WTC11 (cell line): ENCODE data around the gene TMEFF2.

Experiments used
- ATF2 ChIP-seq: sonication (generic); formaldehyde crosslinking; IDR thresholded peaks from 2 replicates; pipeline ENCODE4 v1.8.1; 2022; ENCODE audit warnings: low read depth, missing genetic modification reagents, borderline replicate concordance
- CREM ChIP-seq: sonication (generic); formaldehyde crosslinking; IDR thresholded peaks from 2 replicates; pipeline ENCODE4 v1.8.1; 2022; ENCODE audit warnings: mild to moderate bottlenecking, missing genetic modification reagents, moderate library complexity
- CTCF ChIP-seq: fragments of 200-600 bp; IDR thresholded peaks from 2 replicates; pipeline ENCODE4 v1.8.0; 2022; ENCODE audit warnings: antibody characterized with exemption
- MAX ChIP-seq: sonication (generic); formaldehyde crosslinking; IDR thresholded peaks from 2 replicates; pipeline ENCODE4 v1.8.0; 2022; ENCODE audit warnings: mild to moderate bottlenecking, missing genetic modification reagents
- NFE2L1 ChIP-seq: sonication (generic); formaldehyde crosslinking; IDR thresholded peaks from 2 replicates; pipeline ENCODE4 v1.8.1; 2023; ENCODE audit warnings: missing genetic modification reagents
- NR1H2 ChIP-seq: sonication (generic); formaldehyde crosslinking; IDR thresholded peaks from 2 replicates; pipeline ENCODE4 v1.9.0; 2021; ENCODE audit warnings: mild to moderate bottlenecking, moderate library complexity, missing genetic modification reagents
- ZNF396 ChIP-seq: fragments of 250-450 bp; sonication (Bioruptor Pico); IDR thresholded peaks from 2 replicates; pipeline ENCODE4 v1.8.0; 2021; ENCODE audit warnings: mild to moderate bottlenecking, moderate library complexity, borderline replicate concordance

- TF ChIP-seq NFE2L1 (CRISPR knock-in tag): no peak
- TF ChIP-seq CTCF: no peak
- TF ChIP-seq CREM (CRISPR knock-in tag): no peak
- no peak for TF ChIP-seq NR1H2 (CRISPR knock-in tag)
- no peak for TF ChIP-seq ATF2 (CRISPR knock-in tag)
- no peak for TF ChIP-seq MAX (CRISPR knock-in tag)
- TF ChIP-seq ZNF396 (CRISPR knock-in tag): no peak
Measured at GRCh38 chr2:191991442-191991841, 203.3 kb downstream of the TMEFF2 start.
